Skeletal muscle satellite cell (primary cell): Measurements from ENCODE around the gene CDK1.

Source experiments
- H3K27me3 ChIP-seq: 2 replicates; pipeline ENCODE4 v1.7.0; 2013; ENCODE audit warnings: low read length; ENCODE audit not compliant: control insufficient read depth, insufficient read depth
- H3K36me3 ChIP-seq: 2 replicates; pipeline ENCODE4 v1.7.0; 2013; ENCODE audit warnings: mild to moderate bottlenecking, control low read depth, low read length; ENCODE audit not compliant: insufficient read depth
- H3K4me1 ChIP-seq: 2 replicates; pipeline ENCODE4 v1.7.0; 2013; ENCODE audit warnings: low read length; ENCODE audit not compliant: control insufficient read depth, insufficient read depth
- H3K4me2 ChIP-seq: 2 replicates; pipeline ENCODE4 v1.7.0; 2013; ENCODE audit warnings: mild to moderate bottlenecking, low read length
- H3K4me3 ChIP-seq: 2 replicates; pipeline ENCODE4 v1.7.0; 2013; ENCODE audit warnings: low read length
- H3K9ac ChIP-seq: 2 replicates; pipeline ENCODE4 v1.7.0; 2013; ENCODE audit warnings: mild to moderate bottlenecking, low read depth, low read length, moderate library complexity
- H3K9me3 ChIP-seq: replicated peaks from 2 replicates; pipeline ENCODE4 v1.7.0; 2013; ENCODE audit warnings: mild to moderate bottlenecking, control low read depth, low read length

The CDK1 gene

GRCh38 chr10:60799971-60800650, 21.8 kb downstream of the CDK1 start:
- Histone ChIP-seq H3K4me2 (no peak overlapping the region), H3K4me1 (no peaks in the 10 kb centered on the region), H3K27me3 (no peaks in the 10 kb centered on the region), H3K9ac (no peak overlapping the region), H3K36me3 (peaks cover 11% of the 10 kb centered on the region), H3K4me3 (no peak overlapping the region), H3K9me3 (no peaks in the 10 kb centered on the region)

GRCh38 chr10:60800918-60801317, 22.6 kb downstream of the CDK1 start:
- Histone ChIP-seq H3K9ac (no peak overlapping the region), H3K9me3 (no peaks in the 10 kb centered on the region), H3K27me3 (no peaks in the 10 kb centered on the region), H3K36me3 (peaks cover 5% of the 10 kb centered on the region), H3K4me2 (no peak overlapping the region), H3K4me1 (no peaks in the 10 kb centered on the region), H3K4me3 (no peak overlapping the region)

- Histone ChIP-seq H3K9ac (no peak overlapping the region), H3K9me3 (no peaks in the 10 kb centered on the region), H3K4me1 (no peaks in the 10 kb centered on the region), H3K4me2 (no peak overlapping the region), H3K27me3 (no peaks in the 10 kb centered on the region), H3K36me3 (peaks cover 1% of the 10 kb centered on the region), H3K4me3 (no peak overlapping the region)
Measured at GRCh38 chr10:60801522-60801921, 23.2 kb downstream of the CDK1 start.

GRCh38 chr10:60803433-60803832, 25.2 kb downstream of the CDK1 start:
- no peak overlapping the region for H3K4me3 ChIP-seq

GRCh38 chr10:60803865-60804264, 25.6 kb downstream of the CDK1 start:
- Histone ChIP-seq H3K4me1 (peaks cover 4% of the 10 kb centered on the region), H3K4me3 (no peak overlapping the region), H3K4me2 (no peak overlapping the region), H3K9ac (no peak overlapping the region), H3K36me3 (no peaks in the 10 kb centered on the region), H3K27me3 (no peaks in the 10 kb centered on the region), H3K9me3 (no peaks in the 10 kb centered on the region)

More at GRCh38 chr10:60803433-60803832, 25.2 kb downstream of the CDK1 start:
- no peaks in the 10 kb centered on the region for H3K36me3 ChIP-seq
- peaks cover under 1% of the 10 kb centered on the region for H3K4me1 ChIP-seq
- no peaks in the 10 kb centered on the region for H3K27me3 ChIP-seq
- H3K9ac ChIP-seq: no peak overlapping the region
- no peaks in the 10 kb centered on the region for H3K9me3 ChIP-seq
- no peak overlapping the region for H3K4me2 ChIP-seq

GRCh38 chr10:60806921-60807320, 28.6 kb downstream of the CDK1 start:
- Histone ChIP-seq H3K9ac (no peak overlapping the region), H3K4me2 (no peak overlapping the region), H3K4me1 (peaks cover 23% of the 10 kb centered on the region), H3K36me3 (no peaks in the 10 kb centered on the region), H3K27me3 (no peaks in the 10 kb centered on the region), H3K4me3 (no peak overlapping the region), H3K9me3 (no peaks in the 10 kb centered on the region)

GRCh38 chr10:60807499-60807898, 29.2 kb downstream of the CDK1 start:
- H3K4me3 ChIP-seq: no peak overlapping the region
- no peak overlapping the region for H3K9ac ChIP-seq
- no peaks in the 10 kb centered on the region for H3K36me3 ChIP-seq
- H3K9me3 ChIP-seq: no peaks in the 10 kb centered on the region
- no peak overlapping the region for H3K4me2 ChIP-seq
- H3K27me3 ChIP-seq: no peaks in the 10 kb centered on the region
- H3K4me1 ChIP-seq: peaks cover 23% of the 10 kb centered on the region

GRCh38 chr10:60808036-60808435, 29.8 kb downstream of the CDK1 start:
- Histone ChIP-seq H3K4me1 (peaks cover 23% of the 10 kb centered on the region), H3K4me3 (no peak overlapping the region), H3K36me3 (no peaks in the 10 kb centered on the region), H3K9ac (no peak overlapping the region), H3K27me3 (no peaks in the 10 kb centered on the region), H3K4me2 (no peak overlapping the region), H3K9me3 (no peaks in the 10 kb centered on the region)

GRCh38 chr10:60809157-60809556, 30.9 kb downstream of the CDK1 start:
- H3K4me2 ChIP-seq: no peak overlapping the region
- no peak overlapping the region for H3K9ac ChIP-seq
- H3K27me3 ChIP-seq: no peaks in the 10 kb centered on the region
- no peak overlapping the region for H3K4me3 ChIP-seq
- no peaks in the 10 kb centered on the region for H3K36me3 ChIP-seq
- H3K4me1 ChIP-seq: peaks cover 23% of the 10 kb centered on the region
- no peaks in the 10 kb centered on the region for H3K9me3 ChIP-seq

GRCh38 chr10:60810437-60811182, 32.3 kb downstream of the CDK1 start:
- Histone ChIP-seq H3K36me3 (no peaks in the 10 kb centered on the region), H3K27me3 (no peaks in the 10 kb centered on the region), H3K9me3 (no peaks in the 10 kb centered on the region), H3K9ac (no peak overlapping the region), H3K4me2 (peak overlapping the region; percentile 19), H3K4me1 (peaks cover 23% of the 10 kb centered on the region), H3K4me3 (no peak overlapping the region)

GRCh38 chr10:60816628-60817397, 38.5 kb downstream of the CDK1 start:
- peak overlapping the region; percentile 24 for H3K9ac ChIP-seq
- H3K9me3 ChIP-seq: no peaks in the 10 kb centered on the region
- no peaks in the 10 kb centered on the region for H3K27me3 ChIP-seq
- H3K36me3 ChIP-seq: no peaks in the 10 kb centered on the region
- no peak overlapping the region for H3K4me3 ChIP-seq
- H3K4me1 ChIP-seq: peaks cover 20% of the 10 kb centered on the region
- peak overlapping the region; percentile 40 for H3K4me2 ChIP-seq
